SK-N-SH (cell line): Measurements from ENCODE around the gene TXNRD1. TPM values are rescaled to one million over a fixed set of nuclear protein-coding genes. Genes with fewer than 3 reads are reported as not detected.

ENCODE experiments used
- CTCF ChIA-PET: fragments of 300-600, 350-600 bp; formaldehyde crosslinking; extraction: SDS; loops from one replicate; lab custom pipeline; 2021; lab: Yijun Ruan, JAX
- POLR2A ChIA-PET: fragments of 350-600 bp; sonication (Branson Sonifier 250); formaldehyde crosslinking; extraction: SDS; loops from one replicate; lab custom pipeline; 2020; ENCODE audit warnings: antibody characterized with exemption, inconsistent platforms; lab: Yijun Ruan, JAX
- DNase-seq: peaks from one replicate; pipeline ENCODE4 v3.0.0; 2012
- H2AFZ ChIP-seq: fragments of 200-600 bp; sonication (generic); 2 replicates; pipeline ENCODE4 v1.8.1; 2016; ENCODE audit warnings: antibody characterized with exemption, mild to moderate bottlenecking, low read depth
- H3F3A ChIP-seq: fragments of 200-600 bp; sonication (generic); replicated peaks from 2 replicates; pipeline ENCODE3; 2016; ENCODE audit warnings: antibody characterized with exemption, mild to moderate bottlenecking; ENCODE audit not compliant: insufficient read depth
- H3K27ac ChIP-seq, 2 experiments: fragments of 200-500 bp in 1 of 2; fragments of 200-600 bp in 1 of 2; sonication (Bioruptor generic) in 1 of 2; sonication (generic), shearing (Covaris generic) in 1 of 2; 2 replicates each; pipeline versions ENCODE4 v1.5.1 to v1.6.1; 2014 to 2016; ENCODE audit warnings: low read depth in 2 of 2, inconsistent platforms in 1 of 2, low read length in 1 of 2, mild to moderate bottlenecking in 1 of 2, mixed read lengths in 1 of 2
- H3K27me3 ChIP-seq: fragments of 200-600 bp; sonication (generic), shearing (Covaris generic); 2 replicates; pipeline ENCODE4 v1.6.1; 2016; ENCODE audit warnings: mixed run types; ENCODE audit not compliant: insufficient read depth
- H3K36me3 ChIP-seq, 2 experiments: fragments of 200-500 bp in 1 of 2; fragments of 200-600 bp in 1 of 2; sonication (Bioruptor generic) in 1 of 2; sonication (generic) in 1 of 2; replicated peaks in 1 of 2; 2 replicates each; pipeline versions ENCODE3 to v1.5.1; 2014 to 2016; ENCODE audit warnings: low read length in 1 of 2, mild to moderate bottlenecking in 1 of 2; ENCODE audit not compliant: insufficient read depth in 2 of 2, control insufficient read depth in 1 of 2
- H3K4me1 ChIP-seq, 2 experiments: fragments of 200-500 bp in 1 of 2; fragments of 200-600 bp in 1 of 2; sonication (Bioruptor generic) in 1 of 2; sonication (generic), shearing (Covaris generic) in 1 of 2; 2 replicates each; pipeline versions ENCODE4 v1.5.1 to v1.6.1; 2014 to 2016; ENCODE audit warnings: low read depth in 1 of 2, low read length in 1 of 2, mixed run types in 1 of 2; ENCODE audit not compliant: insufficient read depth in 2 of 2, control insufficient read depth in 1 of 2
- H3K4me2 ChIP-seq: fragments of 200-600 bp; sonication (generic), shearing (Covaris generic); 2 replicates; pipeline ENCODE4 v1.6.1; 2017; ENCODE audit warnings: mixed run types
- H3K4me3 ChIP-seq, 2 experiments: fragments of 200-500 bp in 1 of 2; fragments of 200-600 bp in 1 of 2; sonication (Bioruptor generic) in 1 of 2; sonication (generic), shearing (Covaris generic) in 1 of 2; 2 replicates each; pipeline versions ENCODE4 v1.5.1 to v1.8.1; 2014 to 2016; ENCODE audit warnings: low read depth in 2 of 2, inconsistent platforms in 1 of 2, low read length in 1 of 2, mild to moderate bottlenecking in 1 of 2, mixed read lengths in 1 of 2, moderate library complexity in 1 of 2
- H3K79me2 ChIP-seq: fragments of 200-600 bp; sonication (generic); 2 replicates; pipeline ENCODE4 v1.8.1; 2017; ENCODE audit warnings: mild to moderate bottlenecking; ENCODE audit not compliant: insufficient read depth
- H3K9ac ChIP-seq: fragments of 200-600 bp; sonication (generic); 2 replicates; pipeline ENCODE4 v1.6.1; 2017; ENCODE audit warnings: mixed run types
- H3K9me2 ChIP-seq: fragments of 200-600 bp; sonication (generic); 2 replicates; pipeline ENCODE4 v1.6.1; 2017; ENCODE audit warnings: mixed run types
- H3K9me3 ChIP-seq: fragments of 200-600 bp; sonication (generic); 2 replicates; pipeline ENCODE4 v1.6.1; 2017; ENCODE audit warnings: mixed run types, mild to moderate bottlenecking, moderate library complexity
- H4K20me1 ChIP-seq: fragments of 200-600 bp; sonication (generic); 2 replicates; pipeline ENCODE4 v1.6.1; 2017; ENCODE audit warnings: mild to moderate bottlenecking, mixed run types; ENCODE audit not compliant: insufficient read depth
- CHD2 ChIP-seq: fragments of 150-350 bp; IDR thresholded peaks from 2 replicates; pipeline ENCODE4 v1.6.1; 2018; ENCODE audit warnings: low read length; ENCODE audit not compliant: partially characterized antibody
- CTCF ChIP-seq: fragments of 200-600 bp; sonication (generic); IDR thresholded peaks from 2 replicates; pipeline ENCODE4 v1.6.1; 2017; ENCODE audit warnings: antibody characterized with exemption, mild to moderate bottlenecking, moderate library complexity
- EP300 ChIP-seq, 2 experiments: IDR thresholded peaks; 2 replicates each; pipeline versions ENCODE4 v1.4.0 to v1.6.1; 2012; ENCODE audit warnings: borderline replicate concordance in 1 of 2, low read depth in 1 of 2, low read length in 1 of 2
- FOSL2 ChIP-seq: IDR thresholded peaks from 2 replicates; pipeline ENCODE4 v1.4.0; 2012; ENCODE audit warnings: low read depth, mild to moderate bottlenecking, moderate library complexity, borderline replicate concordance
- FOXM1 ChIP-seq: IDR thresholded peaks from 2 replicates; pipeline ENCODE4 v1.4.0; 2012; ENCODE audit warnings: low read depth, mild to moderate bottlenecking
- GABPA ChIP-seq: IDR thresholded peaks from 2 replicates; pipeline ENCODE4 v1.4.0; 2012; ENCODE audit warnings: low read depth, mild to moderate bottlenecking
- GATA2 ChIP-seq: sonication (generic); formaldehyde crosslinking; IDR thresholded peaks from 2 replicates; pipeline ENCODE4 v1.5.0; 2020; ENCODE audit warnings: mild to moderate bottlenecking, missing genetic modification reagents
- IRF3 ChIP-seq: fragments of 150-350 bp; IDR thresholded peaks from 2 replicates; pipeline ENCODE4 v1.6.1; 2016; ENCODE audit warnings: mild to moderate bottlenecking, low read depth, low read length
- JUND ChIP-seq: IDR thresholded peaks from 2 replicates; pipeline ENCODE4 v1.4.0; 2012
- MXI1 ChIP-seq: IDR thresholded peaks from 2 replicates; pipeline ENCODE4 v1.6.1; 2012; ENCODE audit warnings: mild to moderate bottlenecking, low read depth, low read length, improper control_type of control experiment
- NFIC ChIP-seq: IDR thresholded peaks from 2 replicates; pipeline ENCODE4 v1.4.0; 2012; ENCODE audit warnings: borderline replicate concordance
- NRF1 ChIP-seq: IDR thresholded peaks from 2 replicates; pipeline ENCODE4 v1.6.1; 2012; ENCODE audit warnings: low read depth, mild to moderate bottlenecking, low read length
- POLR2AphosphoS5 ChIP-seq: IDR thresholded peaks from 2 replicates; pipeline ENCODE4 v1.6.1; 2012; ENCODE audit warnings: low read depth, low read length
- RXRA ChIP-seq: IDR thresholded peaks from 2 replicates; pipeline ENCODE4 v1.4.0; 2012; ENCODE audit warnings: low read depth, mild to moderate bottlenecking, borderline replicate concordance
- TCF12 ChIP-seq: IDR thresholded peaks from 2 replicates; pipeline ENCODE4 v1.4.0; 2012
- TEAD4 ChIP-seq: IDR thresholded peaks from 2 replicates; pipeline ENCODE4 v1.4.0; 2012; ENCODE audit warnings: mild to moderate bottlenecking, borderline replicate concordance; ENCODE audit not compliant: insufficient read depth
- USF1 ChIP-seq: IDR thresholded peaks from 2 replicates; pipeline ENCODE4 v1.4.0; 2012; ENCODE audit warnings: low read depth, borderline replicate concordance
- USF2 ChIP-seq: fragments of 150-350 bp; IDR thresholded peaks from 2 replicates; pipeline ENCODE4 v1.6.1; 2017; ENCODE audit warnings: antibody characterized with exemption, low read length, low read depth, borderline replicate concordance
- WGBS: methylation state at CpG from one replicate; pipeline ENCODE4 v1.1.6; 2017; ENCODE audit warnings: low lambda C conversion rate; 5-methylcytosine and 5-hydroxymethylcytosine counted together
- polyA plus RNA-seq, 3 experiments: library from polyadenylated mRNA; depleted of rRNA; stranded (reverse); fragments of >200 nt; gene quantifications; 2 replicates each; pipeline ENCODE4 v1.2.3, GENCODE V29; 2012

Gene TXNRD1
- polyA plus RNA-seq, 1 of the 3 experiments (the other 2 are of a cell fraction), result 143 TPM

- Histone ChIP-seq H3K27ac (no peak overlapping the region), H3F3A (no peaks in the 10 kb centered on the region), H3K4me1 (no peaks in the 10 kb centered on the region; a peak in 1 of 4 replicates), H3K79me2 (no peaks in the 10 kb centered on the region), H3K4me3 (no peak overlapping the region), H3K9ac (no peak overlapping the region), H2AFZ (no peak overlapping the region), H3K9me2 (no peaks in the 10 kb centered on the region), H3K4me2 (no peak overlapping the region), H3K27me3 (no peaks in the 10 kb centered on the region), H3K9me3 (no peaks in the 10 kb centered on the region), H3K36me3 (no peaks in the 10 kb centered on the region), H4K20me1 (no peaks in the 10 kb centered on the region)
- DNase-seq, result no peak
- ChIA-PET POLR2A (no interaction called here), CTCF (no interaction called here)
- TF ChIP-seq CTCF (no peak), FOSL2 (no peak), JUND (no peak), NFIC (no peak), NRF1 (no peak), IRF3 (no peak), FOXM1 (no peak), TCF12 (no peak), GATA2 (CRISPR knock-in tag) (no peak), POLR2AphosphoS5 (no peak), RXRA (no peak), USF1 (no peak), GABPA (no peak)
- WGBS, result 94% methylated on average over 11 of the region's 11 CpGs
Measured at GRCh38 chr12:104272938-104273337, 57.4 kb downstream of the TXNRD1 start.

- POLR2A ChIA-PET, result no interaction called here
- no peak overlapping the region for H3K9ac ChIP-seq
- no peak overlapping the region for H3K4me3 ChIP-seq
Measured at GRCh38 chr12:104273503-104273902, 57.9 kb downstream of the TXNRD1 start.

More at GRCh38 chr12:104273503-104273902, 57.9 kb downstream of the TXNRD1 start:
- H3K4me1 ChIP-seq, result no peaks in the 10 kb centered on the region; a peak in 1 of 4 replicates
- H4K20me1 ChIP-seq, result no peaks in the 10 kb centered on the region
- CTCF ChIA-PET, result no interaction called here
- H3K79me2 ChIP-seq, result no peaks in the 10 kb centered on the region
- H3K36me3 ChIP-seq, result no peaks in the 10 kb centered on the region
- no peak for TF ChIP-seq USF2
- TF ChIP-seq EP300 (IDR thresholded peaks at IDR 0.05; ENCODE audit: borderline replicate concordance in 1 of 2, low read depth in 1 of 2, low read length in 1 of 2), result no peak
- TF ChIP-seq CHD2, result no peak
- TF ChIP-seq TEAD4, result no peak
- no peak for TF ChIP-seq TCF12
- no peak for TF ChIP-seq GABPA
- TF ChIP-seq MXI1, result no peak
- H3K9me2 ChIP-seq, result no peaks in the 10 kb centered on the region
- H3F3A ChIP-seq, result no peaks in the 10 kb centered on the region
- H3K9me3 ChIP-seq, result no peaks in the 10 kb centered on the region
- 94% methylated on average over 11 of the region's 11 CpGs for WGBS
- no peak overlapping the region for H3K27ac ChIP-seq
- no peaks in the 10 kb centered on the region for H3K27me3 ChIP-seq
- DNase-seq, result no peak
- no peak overlapping the region for H2AFZ ChIP-seq
- no peak overlapping the region for H3K4me2 ChIP-seq
